HL-60 (cell line): Measurements from ENCODE around the gene OSBPL3.
A peak's percentile ranks its signal among the peaks of the same experiment; 100 is the strongest.

ENCODE experiments used
- DNase-seq, 2 experiments: peaks; one replicate each; pipeline ENCODE4 v3.0.0-alpha.2; 2010 to 2020; ENCODE audit warnings: low read depth in 1 of 2, low spot score in 1 of 2
- H3K27ac ChIP-seq: fragments of 250-450 bp; sonication (Bioruptor Pico); replicated peaks from 2 replicates; pipeline ENCODE4 v1.5.1; 2020; ENCODE audit warnings: mild to moderate bottlenecking, moderate library complexity
- H3K27me3 ChIP-seq: fragments of 250-450 bp; sonication (Bioruptor Pico); 2 replicates; pipeline ENCODE4 v1.5.1; 2021; ENCODE audit warnings: mild to moderate bottlenecking, moderate library complexity; ENCODE audit not compliant: insufficient read depth, poor library complexity, severe bottlenecking
- H3K4me3 ChIP-seq: replicated peaks from 2 replicates; pipeline ENCODE4 v1.5.1; 2011; ENCODE audit warnings: mild to moderate bottlenecking, control low read depth, low read length; ENCODE audit not compliant: insufficient read depth
- GABPA ChIP-seq: IDR thresholded peaks from 2 replicates; pipeline ENCODE4 v1.6.1; 2012; ENCODE audit warnings: low read depth
- POLR2AphosphoS5 ChIP-seq: IDR thresholded peaks from 2 replicates; pipeline ENCODE4 v1.6.1; 2012; ENCODE audit warnings: low read depth
- SPI1 ChIP-seq: IDR thresholded peaks from 2 replicates; pipeline ENCODE4 v1.6.1; 2012; ENCODE audit warnings: low read depth, mild to moderate bottlenecking, borderline replicate concordance
- TF ChIP-seq, protein P1 (sequence below): IDR thresholded peaks from one replicate; pipeline ENCODE4 v1.5.1; 2011; ENCODE audit warnings: low read length, control low read depth, inconsistent platforms; ENCODE audit not compliant: insufficient read depth
- TF ChIP-seq, protein P2 (sequence below): IDR thresholded peaks from 2 replicates; pipeline ENCODE4 v1.6.1; 2012; ENCODE audit warnings: low read depth; ENCODE audit not compliant: insufficient replicate concordance

The OSBPL3 gene

DNA sequence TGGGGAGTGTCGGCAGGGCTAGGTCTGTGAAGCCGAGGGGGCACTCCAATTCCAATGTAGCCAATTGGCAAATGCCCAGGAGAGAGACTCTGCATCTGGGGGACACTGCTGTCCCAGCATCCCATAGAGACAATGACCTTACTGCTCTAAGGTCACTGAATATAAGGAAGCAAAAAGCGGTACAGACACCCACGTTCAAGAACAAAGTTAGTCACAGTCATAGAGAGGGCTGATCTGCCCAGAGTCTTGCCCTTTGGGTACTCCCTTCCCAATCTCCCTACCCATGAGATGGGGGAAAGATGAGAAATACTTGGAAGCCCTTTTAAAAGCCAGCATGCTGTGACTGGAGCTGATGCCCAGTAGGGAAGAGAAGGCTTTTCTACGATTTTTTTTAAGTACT is 146.4 kb downstream of the OSBPL3 start:
- DNase-seq = no peak
- H3K27ac ChIP-seq = peak overlapping the region; percentile 42; the same call in 1 of the 2 replicates
- H3K27me3 ChIP-seq = no peaks in the 10 kb centered on the region
- TF ChIP-seq POLR2AphosphoS5 (no peak), SPI1 (no peak), GABPA (no peak)
- TF ChIP-seq, protein P1, sequence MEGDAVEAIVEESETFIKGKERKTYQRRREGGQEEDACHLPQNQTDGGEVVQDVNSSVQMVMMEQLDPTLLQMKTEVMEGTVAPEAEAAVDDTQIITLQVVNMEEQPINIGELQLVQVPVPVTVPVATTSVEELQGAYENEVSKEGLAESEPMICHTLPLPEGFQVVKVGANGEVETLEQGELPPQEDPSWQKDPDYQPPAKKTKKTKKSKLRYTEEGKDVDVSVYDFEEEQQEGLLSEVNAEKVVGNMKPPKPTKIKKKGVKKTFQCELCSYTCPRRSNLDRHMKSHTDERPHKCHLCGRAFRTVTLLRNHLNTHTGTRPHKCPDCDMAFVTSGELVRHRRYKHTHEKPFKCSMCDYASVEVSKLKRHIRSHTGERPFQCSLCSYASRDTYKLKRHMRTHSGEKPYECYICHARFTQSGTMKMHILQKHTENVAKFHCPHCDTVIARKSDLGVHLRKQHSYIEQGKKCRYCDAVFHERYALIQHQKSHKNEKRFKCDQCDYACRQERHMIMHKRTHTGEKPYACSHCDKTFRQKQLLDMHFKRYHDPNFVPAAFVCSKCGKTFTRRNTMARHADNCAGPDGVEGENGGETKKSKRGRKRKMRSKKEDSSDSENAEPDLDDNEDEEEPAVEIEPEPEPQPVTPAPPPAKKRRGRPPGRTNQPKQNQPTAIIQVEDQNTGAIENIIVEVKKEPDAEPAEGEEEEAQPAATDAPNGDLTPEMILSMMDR = no peak
- H3K4me3 ChIP-seq = no peak overlapping the region

DNA sequence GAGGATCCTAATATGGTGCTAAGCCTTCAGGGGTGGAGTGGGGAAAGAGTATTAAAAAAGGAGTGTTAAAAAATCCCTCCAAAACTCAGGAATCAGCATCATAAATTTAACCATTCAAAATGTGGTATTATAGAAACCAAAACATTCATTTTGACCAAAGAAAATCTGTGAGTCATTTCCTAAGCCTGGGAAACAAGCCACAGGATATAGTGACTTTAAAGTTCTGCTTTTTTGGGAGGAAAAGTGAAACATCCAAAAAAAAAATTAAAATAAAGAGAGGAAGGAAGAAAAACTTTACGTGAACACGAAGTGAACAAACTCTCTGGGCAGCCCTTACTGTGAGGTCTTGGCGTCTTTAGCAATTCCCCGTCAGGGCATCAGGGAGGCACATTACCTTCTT is 148.7 kb downstream of the OSBPL3 start:
- Histone ChIP-seq H3K27me3 (no peaks in the 10 kb centered on the region), H3K27ac (no peak overlapping the region), H3K4me3 (no peak overlapping the region)
- TF ChIP-seq POLR2AphosphoS5 (no peak), SPI1 (no peak), GABPA (no peak)
- TF ChIP-seq, protein P2, sequence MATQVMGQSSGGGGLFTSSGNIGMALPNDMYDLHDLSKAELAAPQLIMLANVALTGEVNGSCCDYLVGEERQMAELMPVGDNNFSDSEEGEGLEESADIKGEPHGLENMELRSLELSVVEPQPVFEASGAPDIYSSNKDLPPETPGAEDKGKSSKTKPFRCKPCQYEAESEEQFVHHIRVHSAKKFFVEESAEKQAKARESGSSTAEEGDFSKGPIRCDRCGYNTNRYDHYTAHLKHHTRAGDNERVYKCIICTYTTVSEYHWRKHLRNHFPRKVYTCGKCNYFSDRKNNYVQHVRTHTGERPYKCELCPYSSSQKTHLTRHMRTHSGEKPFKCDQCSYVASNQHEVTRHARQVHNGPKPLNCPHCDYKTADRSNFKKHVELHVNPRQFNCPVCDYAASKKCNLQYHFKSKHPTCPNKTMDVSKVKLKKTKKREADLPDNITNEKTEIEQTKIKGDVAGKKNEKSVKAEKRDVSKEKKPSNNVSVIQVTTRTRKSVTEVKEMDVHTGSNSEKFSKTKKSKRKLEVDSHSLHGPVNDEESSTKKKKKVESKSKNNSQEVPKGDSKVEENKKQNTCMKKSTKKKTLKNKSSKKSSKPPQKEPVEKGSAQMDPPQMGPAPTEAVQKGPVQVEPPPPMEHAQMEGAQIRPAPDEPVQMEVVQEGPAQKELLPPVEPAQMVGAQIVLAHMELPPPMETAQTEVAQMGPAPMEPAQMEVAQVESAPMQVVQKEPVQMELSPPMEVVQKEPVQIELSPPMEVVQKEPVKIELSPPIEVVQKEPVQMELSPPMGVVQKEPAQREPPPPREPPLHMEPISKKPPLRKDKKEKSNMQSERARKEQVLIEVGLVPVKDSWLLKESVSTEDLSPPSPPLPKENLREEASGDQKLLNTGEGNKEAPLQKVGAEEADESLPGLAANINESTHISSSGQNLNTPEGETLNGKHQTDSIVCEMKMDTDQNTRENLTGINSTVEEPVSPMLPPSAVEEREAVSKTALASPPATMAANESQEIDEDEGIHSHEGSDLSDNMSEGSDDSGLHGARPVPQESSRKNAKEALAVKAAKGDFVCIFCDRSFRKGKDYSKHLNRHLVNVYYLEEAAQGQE = no peak
- TF ChIP-seq, protein P1 = no peak
- no peak for DNase-seq

DNA sequence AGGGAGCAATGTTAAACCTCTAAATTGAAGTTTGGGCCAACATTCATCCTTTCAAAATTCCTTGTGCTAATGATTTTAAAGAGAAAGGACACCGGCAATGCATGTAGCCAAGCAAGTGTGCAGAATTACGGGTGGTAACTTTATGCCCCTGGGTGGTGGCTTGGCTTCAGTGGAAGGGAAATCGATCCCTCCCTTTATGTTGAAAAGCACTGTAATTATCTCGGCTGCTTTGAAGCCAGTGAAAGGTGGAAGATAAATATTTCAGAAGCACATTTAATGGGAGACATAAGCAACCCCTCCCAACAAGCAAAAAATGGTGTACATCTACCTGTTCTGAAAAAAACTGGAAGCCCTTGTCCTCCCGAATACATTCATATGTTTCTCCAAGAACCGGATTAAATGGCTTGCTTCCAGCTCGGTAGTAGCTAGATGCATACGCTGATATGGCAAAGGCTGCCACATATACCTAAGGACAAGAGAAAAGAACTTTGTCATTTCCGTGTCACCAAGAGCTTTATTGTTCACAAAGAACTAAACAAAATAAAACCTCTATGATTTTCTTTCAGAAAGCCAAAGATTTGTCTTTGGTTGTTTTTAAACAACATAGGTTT is 149.4 kb downstream of the OSBPL3 start:
- no peak for DNase-seq
- Histone ChIP-seq H3K27me3 (no peaks in the 10 kb centered on the region), H3K27ac (no peak overlapping the region), H3K4me3 (no peak overlapping the region)
- TF ChIP-seq GABPA = no peak
- TF ChIP-seq, protein P2 = no peak
- TF ChIP-seq, protein P1 = no peak
- no peak for TF ChIP-seq SPI1
- TF ChIP-seq POLR2AphosphoS5 = no peak

DNA sequence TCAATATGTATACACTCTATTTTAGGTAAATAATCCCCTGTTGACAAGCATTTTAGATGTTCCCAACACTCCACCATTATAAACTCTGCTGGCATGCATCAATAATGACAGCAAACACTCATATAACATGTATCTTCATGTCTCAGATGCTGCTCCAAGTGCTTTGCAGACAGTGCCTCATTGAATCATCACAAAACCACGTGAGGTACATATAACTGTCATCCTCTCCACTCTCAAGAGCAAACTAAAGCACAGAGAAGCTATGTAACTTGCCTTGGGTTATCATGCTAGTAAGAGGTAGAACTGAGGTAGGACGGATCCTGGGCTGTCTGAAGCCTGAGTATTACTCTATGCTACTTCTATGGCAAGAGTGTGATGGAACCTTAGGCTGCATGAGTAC is 150.2 kb downstream of the OSBPL3 start:
- Histone ChIP-seq H3K4me3 (no peak overlapping the region), H3K27ac (no peak overlapping the region), H3K27me3 (no peaks in the 10 kb centered on the region)
- DNase-seq = no peak
- TF ChIP-seq POLR2AphosphoS5 = no peak
- TF ChIP-seq GABPA = no peak
- TF ChIP-seq, protein P1 = no peak
- TF ChIP-seq, protein P2 = no peak
- no peak for TF ChIP-seq SPI1
